BE2C (cell line): ENCODE results near the gene ELOVL1.
"Not testable (repeated sequence)": the region's sequence is repeated elsewhere in the genome, so short reads cannot be mapped to it uniquely, and the experiment has no call there.

Experiments used
- DNase-seq: peaks from one replicate; pipeline ENCODE4 v3.0.0-alpha.2; 2020
- H3K27me3 ChIP-seq: fragments of 250-450 bp; sonication (Bioruptor Pico); 2 replicates; pipeline ENCODE4 v1.5.1; 2020; ENCODE audit warnings: mild to moderate bottlenecking
- H3K36me3 ChIP-seq: fragments of 250-450 bp; sonication (Bioruptor Pico); 2 replicates; pipeline ENCODE4 v1.5.1; 2020; ENCODE audit warnings: mild to moderate bottlenecking
- H3K4me1 ChIP-seq: fragments of 250-450 bp; sonication (Bioruptor Pico); 2 replicates; pipeline ENCODE4 v1.5.1; 2020
- H3K4me3 ChIP-seq: 2 replicates; pipeline ENCODE4 v1.5.1; 2011; ENCODE audit warnings: low read depth, low read length
- H3K9me3 ChIP-seq: fragments of 250-450 bp; sonication (Bioruptor Pico); 2 replicates; pipeline ENCODE4 v1.5.1; 2020
- CTCF ChIP-seq: IDR thresholded peaks from 2 replicates; pipeline ENCODE4 v1.5.1; 2012; ENCODE audit warnings: mild to moderate bottlenecking, low read depth, low read length

The ELOVL1 gene

GRCh38 chr1:43376723-43377235 lies 9.0 kb upstream of the ELOVL1 start:
- Histone ChIP-seq H3K4me1 (no peaks in the 10 kb centered on the region), H3K27me3 (no peaks in the 10 kb centered on the region), H3K36me3 (no peaks in the 10 kb centered on the region), H3K9me3 (no peaks in the 10 kb centered on the region), H3K4me3 (no peak overlapping the region)
- no peak for TF ChIP-seq CTCF
- no peak for DNase-seq

DNA sequence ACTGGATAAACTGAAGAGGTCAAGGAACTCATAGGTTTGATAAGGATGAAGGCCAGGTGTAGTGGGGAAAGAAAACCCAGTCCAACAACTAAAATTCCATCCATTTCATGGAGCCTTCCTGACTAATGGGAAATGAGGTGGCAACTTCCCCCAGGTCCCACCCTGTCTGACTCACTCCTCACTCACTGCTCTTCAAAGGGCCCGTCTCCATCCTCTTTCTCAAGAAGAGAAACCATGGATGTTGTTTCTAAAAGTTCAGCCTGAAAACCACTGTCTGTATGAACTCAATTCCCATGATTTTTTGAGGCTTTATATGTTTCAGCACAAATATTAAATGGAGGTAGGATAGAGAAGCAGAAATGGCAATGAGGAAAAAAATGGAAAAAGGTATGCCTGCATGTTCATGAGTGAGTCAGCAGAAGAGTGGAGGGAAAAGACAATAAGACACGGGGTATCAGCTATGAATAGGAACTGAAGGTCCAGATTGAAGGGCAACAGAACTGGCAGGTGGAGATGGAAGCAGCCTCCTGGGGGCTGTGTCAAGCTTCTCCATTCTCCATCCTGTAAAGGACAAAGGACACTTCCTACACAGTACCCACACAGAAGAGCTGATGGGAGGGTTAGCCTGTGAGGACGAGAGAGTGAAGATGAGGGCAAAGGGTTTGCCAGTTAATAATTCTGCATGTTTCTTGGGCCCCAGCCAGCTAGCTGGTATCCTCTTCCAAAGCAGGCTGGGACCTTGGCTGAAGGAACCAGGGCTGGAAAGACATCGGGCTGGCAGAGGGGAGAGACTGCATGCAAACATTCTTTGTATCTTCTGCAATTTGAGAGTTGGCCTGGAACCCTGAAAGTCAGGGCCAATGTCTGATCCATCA lies 5.5 kb upstream of the ELOVL1 start:
- no peak overlapping the region for H3K4me3 ChIP-seq
- H3K27me3 ChIP-seq, result no peaks in the 10 kb centered on the region
- no peak for TF ChIP-seq CTCF
- H3K4me1 ChIP-seq, result no peaks in the 10 kb centered on the region
- H3K9me3 ChIP-seq, result no peaks in the 10 kb centered on the region
- no peaks in the 10 kb centered on the region for H3K36me3 ChIP-seq
- DNase-seq, result no peak

GRCh38 chr1:43372172-43372571 lies 4.4 kb upstream of the ELOVL1 start:
- no peak for DNase-seq
- no peak for TF ChIP-seq CTCF
- Histone ChIP-seq H3K4me1 (no peaks in the 10 kb centered on the region), H3K9me3 (no peaks in the 10 kb centered on the region), H3K4me3 (no peak overlapping the region), H3K36me3 (no peaks in the 10 kb centered on the region), H3K27me3 (no peaks in the 10 kb centered on the region)

DNA sequence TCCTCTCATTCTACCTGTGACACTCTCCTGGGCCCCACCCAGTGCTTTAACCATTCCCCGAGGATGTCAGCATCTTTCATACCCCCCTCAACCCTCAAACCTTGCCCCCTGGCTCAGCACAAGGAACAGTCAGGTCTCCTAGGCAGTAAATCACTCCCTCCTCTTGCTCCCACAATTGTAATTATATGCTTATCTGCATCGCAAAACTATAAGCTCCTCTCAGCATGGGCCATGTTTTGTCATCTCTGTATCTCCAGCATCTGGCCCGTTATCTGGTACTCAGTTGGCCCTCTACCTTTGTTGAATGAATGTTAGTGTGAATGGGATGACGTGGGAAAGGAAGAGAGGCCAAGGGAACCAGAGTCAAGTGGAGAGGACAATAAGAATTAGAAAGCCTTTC lies 2.8 kb upstream of the ELOVL1 start:
- Histone ChIP-seq H3K36me3 (no peaks in the 10 kb centered on the region), H3K9me3 (no peaks in the 10 kb centered on the region), H3K4me1 (no peaks in the 10 kb centered on the region), H3K4me3 (no peak overlapping the region), H3K27me3 (no peaks in the 10 kb centered on the region)
- no peak for DNase-seq
- TF ChIP-seq CTCF, result no peak

GRCh38 chr1:43369779-43370178 lies 2.0 kb upstream of the ELOVL1 start:
- DNase-seq, H3K4me1 ChIP-seq, H3K27me3 ChIP-seq, H3K4me3 ChIP-seq, H3K36me3 ChIP-seq, H3K9me3 ChIP-seq: not testable (repeated sequence)

DNA sequence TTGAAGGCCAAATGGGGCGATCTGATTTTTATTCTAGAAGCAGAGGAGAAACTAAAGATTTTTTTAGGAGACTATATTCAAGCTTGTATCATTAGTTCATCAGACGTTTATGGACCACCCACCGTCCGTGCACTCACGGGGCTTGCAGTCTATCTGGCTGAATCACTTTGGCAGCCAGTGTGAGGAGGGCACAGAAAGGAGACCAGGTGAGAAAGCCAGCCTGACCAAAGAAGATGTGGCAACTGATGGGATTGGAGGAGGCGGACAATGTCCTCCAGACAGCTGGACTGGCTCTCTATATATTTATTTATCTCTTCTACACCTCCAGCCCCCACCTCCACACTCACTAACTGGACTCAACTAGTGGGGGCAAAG lies 822 bp upstream of the ELOVL1 start:
- H3K9me3 ChIP-seq, result no peaks in the 10 kb centered on the region
- no peak for DNase-seq
- H3K4me3 ChIP-seq, result peak overlapping the region; percentile 56
- H3K4me1 ChIP-seq, result no peaks in the 10 kb centered on the region
- no peak for TF ChIP-seq CTCF
- H3K36me3 ChIP-seq, result peaks cover 2% of the 10 kb centered on the region
- H3K27me3 ChIP-seq, result no peaks in the 10 kb centered on the region
